Uterus (tissue), 2 donors: ENCODE results near the gene TFPI.

ENCODE experiments used
- POLR2A ChIP-seq, 2 donors: fragments of 450-650 bp; IDR thresholded peaks; one replicate each; pipeline ENCODE4 v1.6.1; 2016; ENCODE audit warnings: antibody characterized with exemption in 2 of 2, mild to moderate bottlenecking in 1 of 2, moderate library complexity in 1 of 2
- TF ChIP-seq, protein P1 (sequence below), 4 experiments: fragments of 200-600 bp in 2 of 4; fragments of 450-650 bp in 2 of 4; sonication (generic) in 2 of 4; IDR thresholded peaks; one replicate each; pipeline ENCODE4 v1.5.1; 2016 to 2019; ENCODE audit warnings: antibody characterized with exemption in 4 of 4, mild to moderate bottlenecking in 2 of 4, moderate library complexity in 1 of 4

- TF ChIP-seq, protein P1, sequence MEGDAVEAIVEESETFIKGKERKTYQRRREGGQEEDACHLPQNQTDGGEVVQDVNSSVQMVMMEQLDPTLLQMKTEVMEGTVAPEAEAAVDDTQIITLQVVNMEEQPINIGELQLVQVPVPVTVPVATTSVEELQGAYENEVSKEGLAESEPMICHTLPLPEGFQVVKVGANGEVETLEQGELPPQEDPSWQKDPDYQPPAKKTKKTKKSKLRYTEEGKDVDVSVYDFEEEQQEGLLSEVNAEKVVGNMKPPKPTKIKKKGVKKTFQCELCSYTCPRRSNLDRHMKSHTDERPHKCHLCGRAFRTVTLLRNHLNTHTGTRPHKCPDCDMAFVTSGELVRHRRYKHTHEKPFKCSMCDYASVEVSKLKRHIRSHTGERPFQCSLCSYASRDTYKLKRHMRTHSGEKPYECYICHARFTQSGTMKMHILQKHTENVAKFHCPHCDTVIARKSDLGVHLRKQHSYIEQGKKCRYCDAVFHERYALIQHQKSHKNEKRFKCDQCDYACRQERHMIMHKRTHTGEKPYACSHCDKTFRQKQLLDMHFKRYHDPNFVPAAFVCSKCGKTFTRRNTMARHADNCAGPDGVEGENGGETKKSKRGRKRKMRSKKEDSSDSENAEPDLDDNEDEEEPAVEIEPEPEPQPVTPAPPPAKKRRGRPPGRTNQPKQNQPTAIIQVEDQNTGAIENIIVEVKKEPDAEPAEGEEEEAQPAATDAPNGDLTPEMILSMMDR (IDR thresholded peaks at IDR 0.05) = no peak
- TF ChIP-seq POLR2A (IDR thresholded peaks at IDR 0.05) = no peak
Observed at GRCh38 chr2:187543488-187543887, 10.7 kb downstream of the TFPI start.
